GM18870 (cell line): ENCODE data around the gene PJA2.

Source experiments
- ATAC-seq: cut with Tn5 transposase; IDR thresholded peaks from one replicate; pipeline ENCODE4 v1.9.1; 2021; ENCODE audit warnings: moderate library complexity; ENCODE audit not compliant: unreplicated experiment

The PJA2 gene

GRCh38 chr5:109350537-109351270 lies 59.1 kb downstream of the PJA2 start:
- no peak for ATAC-seq

GRCh38 chr5:109349388-109349787 lies 60.4 kb downstream of the PJA2 start:
- ATAC-seq: no peak

- ATAC-seq: no peak
Observed at GRCh38 chr5:109347252-109347888, 62.4 kb downstream of the PJA2 start.

- ATAC-seq: no peak
Observed at GRCh38 chr5:109345699-109346098, 64.1 kb downstream of the PJA2 start.

GRCh38 chr5:109340351-109340750 lies 69.4 kb downstream of the PJA2 start:
- no peak for ATAC-seq

- ATAC-seq: no peak
Observed at GRCh38 chr5:109335114-109335513, 74.7 kb downstream of the PJA2 start.

GRCh38 chr5:109334056-109334455 lies 75.7 kb downstream of the PJA2 start:
- ATAC-seq: no peak

GRCh38 chr5:109329333-109330237 lies 80.2 kb downstream of the PJA2 start:
- no peak for ATAC-seq

GRCh38 chr5:109328626-109329025 lies 81.1 kb downstream of the PJA2 start:
- no peak for ATAC-seq

GRCh38 chr5:109327570-109327969 lies 82.2 kb downstream of the PJA2 start:
- no peak for ATAC-seq

- no peak for ATAC-seq
Observed at GRCh38 chr5:109326919-109327318, 82.9 kb downstream of the PJA2 start.

- no peak for ATAC-seq
Observed at GRCh38 chr5:109325456-109325855, 84.3 kb downstream of the PJA2 start.

GRCh38 chr5:109324931-109325330 lies 84.8 kb downstream of the PJA2 start:
- ATAC-seq: no peak

GRCh38 chr5:109324351-109324750 lies 85.4 kb downstream of the PJA2 start:
- ATAC-seq: no peak

- no peak for ATAC-seq
Observed at GRCh38 chr5:109322694-109323093, 87.1 kb downstream of the PJA2 start.

- no peak for ATAC-seq
Observed at GRCh38 chr5:109319351-109319750, 90.4 kb downstream of the PJA2 start.

GRCh38 chr5:109318455-109319108 lies 91.2 kb downstream of the PJA2 start:
- ATAC-seq: no peak

- ATAC-seq: no peak
Observed at GRCh38 chr5:109316634-109317033, 93.1 kb downstream of the PJA2 start.

GRCh38 chr5:109315245-109315644 lies 94.5 kb downstream of the PJA2 start:
- ATAC-seq: no peak

GRCh38 chr5:109313127-109313526 lies 96.6 kb downstream of the PJA2 start:
- ATAC-seq: no peak

GRCh38 chr5:109312695-109313094 lies 97.1 kb downstream of the PJA2 start:
- no peak for ATAC-seq
